ENCODE measurements around the gene CYB561D1.

- TF ChIP-seq CTCF (IDR thresholded peaks at IDR 0.05; ENCODE audit: low read length) (peak; percentile 32; the same call in 1 of the 2 replicates), EZH2 (IDR thresholded peaks at IDR 0.05; ENCODE audit: borderline replicate concordance, low read length) (no peak)
These were observed 5.7 kb upstream of the CYB561D1 start for GRCh38 chr1:109488201-109488600.
